Chondrocyte (in vitro differentiated cells): Measurements from ENCODE around the gene CCL2. TPM values are rescaled to one million over a fixed set of nuclear protein-coding genes. Genes with fewer than 3 reads are reported as not detected.
A peak's percentile ranks its signal among the peaks of the same experiment; 100 is the strongest.

Experiments
- DNase-seq: peaks from one replicate; pipeline ENCODE4 v3.0.0; 2021; ENCODE audit warnings: mixed read lengths, low spot score
- H3K27ac Mint-ChIP-seq: one replicate; pipeline ENCODE4 v1.8.0; 2021; ENCODE audit warnings: mild to moderate bottlenecking, moderate library complexity, mixed read lengths; ENCODE audit not compliant: unreplicated experiment
- H3K27me3 Mint-ChIP-seq: 2 replicates; pipeline ENCODE4 v1.8.0; 2021; ENCODE audit warnings: low read depth, mixed read lengths
- H3K36me3 Mint-ChIP-seq: 2 replicates; pipeline ENCODE4 v1.8.0; 2021; ENCODE audit warnings: low read depth, mixed read lengths
- H3K4me1 Mint-ChIP-seq: 2 replicates; pipeline ENCODE4 v1.8.0; 2021; ENCODE audit warnings: low read depth, mild to moderate bottlenecking, mixed read lengths
- H3K4me3 Mint-ChIP-seq: one replicate; pipeline ENCODE4 v1.8.0; 2021; ENCODE audit warnings: mild to moderate bottlenecking, moderate library complexity, mixed read lengths; ENCODE audit not compliant: unreplicated experiment
- H3K9me3 Mint-ChIP-seq: 2 replicates; pipeline ENCODE4 v1.8.0; 2021; ENCODE audit warnings: low read depth, mixed read lengths
- total RNA-seq: library from RNA; stranded (reverse); gene quantifications from 3 replicates; pipeline ENCODE4 v1.2.1, GENCODE V29; 2021
- TF ChIP-seq, protein P1 (sequence below): fragments of 200-600 bp; sonication (generic); IDR thresholded peaks from 2 replicates; pipeline ENCODE4 v1.5.0; 2021; ENCODE audit warnings: antibody characterized with exemption, mild to moderate bottlenecking, moderate library complexity

CCL2 gene
- total RNA-seq, 1 donor from 2014 or later, result 36.6 TPM

DNA sequence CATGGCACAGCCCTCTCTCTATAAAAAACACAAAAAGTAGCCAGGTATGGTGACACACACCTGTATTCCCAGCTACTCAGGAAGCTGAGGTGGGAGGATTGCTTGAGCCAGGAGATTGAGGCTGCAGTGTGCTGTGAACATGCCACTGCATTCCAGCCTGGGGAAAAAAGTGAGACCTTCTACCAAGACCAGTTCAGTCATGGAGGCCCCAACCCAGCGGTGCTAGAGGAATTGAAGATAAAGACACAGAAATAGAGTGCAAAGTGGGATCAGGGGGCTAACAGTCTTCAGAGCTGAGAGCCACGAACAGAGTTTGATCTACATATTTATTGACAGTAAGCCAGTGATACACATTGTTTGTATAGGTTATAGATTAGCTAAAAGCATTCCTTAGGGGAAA, 48.5 kb downstream of the CCL2 start:
- Mint-ChIP-seq H3K9me3 (no peaks in the 10 kb centered on the region), H3K36me3 (no peaks in the 10 kb centered on the region), H3K4me3 (no peak overlapping the region), H3K4me1 (peaks cover 34% of the 10 kb centered on the region), H3K27ac (no peak overlapping the region), H3K27me3 (no peaks in the 10 kb centered on the region)
- DNase-seq, result no peak
- TF ChIP-seq, protein P1, sequence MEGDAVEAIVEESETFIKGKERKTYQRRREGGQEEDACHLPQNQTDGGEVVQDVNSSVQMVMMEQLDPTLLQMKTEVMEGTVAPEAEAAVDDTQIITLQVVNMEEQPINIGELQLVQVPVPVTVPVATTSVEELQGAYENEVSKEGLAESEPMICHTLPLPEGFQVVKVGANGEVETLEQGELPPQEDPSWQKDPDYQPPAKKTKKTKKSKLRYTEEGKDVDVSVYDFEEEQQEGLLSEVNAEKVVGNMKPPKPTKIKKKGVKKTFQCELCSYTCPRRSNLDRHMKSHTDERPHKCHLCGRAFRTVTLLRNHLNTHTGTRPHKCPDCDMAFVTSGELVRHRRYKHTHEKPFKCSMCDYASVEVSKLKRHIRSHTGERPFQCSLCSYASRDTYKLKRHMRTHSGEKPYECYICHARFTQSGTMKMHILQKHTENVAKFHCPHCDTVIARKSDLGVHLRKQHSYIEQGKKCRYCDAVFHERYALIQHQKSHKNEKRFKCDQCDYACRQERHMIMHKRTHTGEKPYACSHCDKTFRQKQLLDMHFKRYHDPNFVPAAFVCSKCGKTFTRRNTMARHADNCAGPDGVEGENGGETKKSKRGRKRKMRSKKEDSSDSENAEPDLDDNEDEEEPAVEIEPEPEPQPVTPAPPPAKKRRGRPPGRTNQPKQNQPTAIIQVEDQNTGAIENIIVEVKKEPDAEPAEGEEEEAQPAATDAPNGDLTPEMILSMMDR, result no peak

DNA sequence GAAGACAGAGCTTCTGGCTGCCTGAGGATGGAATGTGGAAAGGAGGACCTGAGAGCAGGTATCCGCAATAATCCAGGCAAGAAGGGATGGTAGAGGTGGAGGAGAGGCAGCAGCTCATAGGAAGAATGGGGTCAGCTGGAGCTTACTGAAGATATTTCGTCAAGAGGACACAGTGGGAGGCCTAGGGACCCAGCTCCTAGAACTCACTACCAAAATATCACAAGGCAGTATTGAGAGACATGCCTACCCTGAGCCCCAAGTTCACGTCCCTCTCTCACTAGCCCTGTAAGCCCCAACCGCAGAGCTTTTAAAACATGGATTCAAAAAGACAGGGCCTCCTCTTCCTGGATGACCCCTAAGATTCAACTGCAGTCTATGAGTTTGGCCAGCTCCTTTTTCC, 50.0 kb downstream of the CCL2 start:
- no peak overlapping the region for H3K27ac Mint-ChIP-seq
- H3K36me3 Mint-ChIP-seq, result no peaks in the 10 kb centered on the region
- H3K27me3 Mint-ChIP-seq, result no peaks in the 10 kb centered on the region
- TF ChIP-seq, protein P1, result no peak
- no peaks in the 10 kb centered on the region for H3K9me3 Mint-ChIP-seq
- no peak for DNase-seq
- peaks cover 28% of the 10 kb centered on the region for H3K4me1 Mint-ChIP-seq
- no peak overlapping the region for H3K4me3 Mint-ChIP-seq

DNA sequence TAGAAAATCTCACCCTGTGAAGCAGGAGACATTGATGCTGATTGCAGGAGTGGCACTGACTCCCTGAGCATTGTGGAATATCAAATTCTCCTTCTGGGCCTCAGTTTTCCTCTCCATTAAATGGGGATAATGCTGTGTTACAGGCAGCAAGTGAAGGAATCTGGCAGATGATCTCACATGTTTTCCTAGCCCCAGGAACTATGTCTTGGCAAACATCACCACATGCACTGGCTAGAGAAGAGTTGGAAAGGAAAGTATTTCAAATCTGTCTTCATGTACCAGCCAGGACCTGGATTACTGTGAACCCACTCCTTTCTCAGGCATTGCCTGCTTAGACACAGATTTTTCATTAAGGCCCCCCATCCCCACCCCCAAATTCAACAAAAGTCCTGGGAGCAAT, 50.5 kb downstream of the CCL2 start:
- Mint-ChIP-seq H3K4me1 (peaks cover 23% of the 10 kb centered on the region), H3K36me3 (no peaks in the 10 kb centered on the region), H3K27ac (no peak overlapping the region), H3K4me3 (no peak overlapping the region), H3K9me3 (no peaks in the 10 kb centered on the region), H3K27me3 (no peaks in the 10 kb centered on the region)
- DNase-seq, result no peak
- TF ChIP-seq, protein P1, result no peak

DNA sequence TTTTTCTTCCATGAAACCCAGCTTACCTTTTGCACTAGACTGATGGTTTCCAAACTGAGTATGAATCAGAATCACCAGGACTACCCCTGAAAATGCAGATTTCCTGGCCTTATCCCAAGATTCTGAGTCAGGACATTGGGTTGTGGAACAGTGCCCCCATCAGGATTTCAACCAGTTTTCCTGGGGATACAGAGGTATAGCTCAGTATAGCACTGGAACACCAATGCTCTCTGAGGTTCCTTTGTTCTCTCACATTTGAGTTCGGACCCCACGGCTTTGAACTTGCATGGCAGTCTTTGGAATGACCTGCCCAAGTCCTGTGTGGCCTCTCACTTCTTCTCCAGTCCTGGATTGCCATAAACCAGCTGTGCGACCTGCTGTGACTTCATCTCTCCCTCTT, 51.4 kb downstream of the CCL2 start:
- no peak overlapping the region for H3K27ac Mint-ChIP-seq
- H3K36me3 Mint-ChIP-seq, result no peaks in the 10 kb centered on the region
- peaks cover 14% of the 10 kb centered on the region for H3K4me1 Mint-ChIP-seq
- H3K27me3 Mint-ChIP-seq, result no peaks in the 10 kb centered on the region
- no peaks in the 10 kb centered on the region for H3K9me3 Mint-ChIP-seq
- TF ChIP-seq, protein P1, result peak; percentile 72
- no peak for DNase-seq
- H3K4me3 Mint-ChIP-seq, result no peak overlapping the region

Other genes with a start within 250 kb of the CCL2 start
- gene CCL7, start 14.9 kb downstream of the CCL2 start, total RNA-seq, result not detected in 3 replicates
- gene CCL11, start 30.5 kb downstream of the CCL2 start, total RNA-seq, result not detected in 3 replicates
- not detected in 3 replicates for gene CCL8, start 64.2 kb downstream of the CCL2 start, total RNA-seq
- gene CCL13, start 101.2 kb downstream of the CCL2 start, total RNA-seq, result not detected in 3 replicates
- not detected in 3 replicates for gene CCL1, start 107.9 kb downstream of the CCL2 start, total RNA-seq